GM10266 (cell line): ENCODE data around the gene NQO2.

Source experiments
- DNase-seq: peaks from one replicate; pipeline ENCODE4 v3.0.0; 2012; ENCODE audit errors: extremely low spot score
- TF ChIP-seq, protein P1 (sequence below): IDR thresholded peaks from 2 replicates; pipeline ENCODE4 v1.5.1; 2012; ENCODE audit warnings: mild to moderate bottlenecking, low read depth; ENCODE audit not compliant: control insufficient read depth, insufficient read depth; ENCODE audit errors: missing control alignments

The NQO2 gene

DNA sequence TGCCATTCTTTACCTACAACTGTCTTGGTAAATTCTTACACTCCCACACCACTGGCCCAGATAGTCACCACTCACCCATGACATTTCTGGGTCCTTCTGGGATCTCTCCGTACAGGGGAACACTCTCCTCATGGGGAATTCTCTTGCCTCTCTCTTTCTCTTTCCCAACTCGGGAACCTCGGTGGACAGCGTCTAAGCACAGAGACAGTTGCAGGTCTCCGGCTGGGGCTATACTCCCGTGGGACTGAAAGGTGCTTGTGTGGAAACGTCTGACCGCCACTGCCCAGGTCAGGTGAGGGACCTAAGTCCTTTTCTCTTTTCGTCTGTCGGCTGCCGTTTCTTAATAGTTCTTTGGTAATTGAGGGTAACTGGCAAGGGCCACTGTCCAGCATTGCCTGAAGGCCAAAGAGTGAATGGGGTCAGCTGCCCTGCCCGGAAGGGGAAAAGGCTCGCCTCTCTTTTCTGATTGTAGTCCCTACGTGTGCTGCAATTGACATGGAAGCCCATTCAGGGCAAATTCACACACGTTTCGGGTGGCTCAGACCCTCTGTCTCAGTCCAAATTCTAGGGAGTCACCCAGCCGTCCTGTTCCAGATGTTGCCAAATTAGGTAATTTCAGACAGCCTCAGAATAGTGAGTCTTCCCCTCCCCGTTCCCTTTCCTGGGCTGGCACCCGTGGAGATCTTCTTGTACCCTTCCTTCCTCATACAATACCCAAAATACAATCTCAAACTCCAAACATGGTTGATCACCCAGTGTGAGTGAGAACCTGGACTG, 37.4 kb downstream of the NQO2 start:
- TF ChIP-seq, protein P1, sequence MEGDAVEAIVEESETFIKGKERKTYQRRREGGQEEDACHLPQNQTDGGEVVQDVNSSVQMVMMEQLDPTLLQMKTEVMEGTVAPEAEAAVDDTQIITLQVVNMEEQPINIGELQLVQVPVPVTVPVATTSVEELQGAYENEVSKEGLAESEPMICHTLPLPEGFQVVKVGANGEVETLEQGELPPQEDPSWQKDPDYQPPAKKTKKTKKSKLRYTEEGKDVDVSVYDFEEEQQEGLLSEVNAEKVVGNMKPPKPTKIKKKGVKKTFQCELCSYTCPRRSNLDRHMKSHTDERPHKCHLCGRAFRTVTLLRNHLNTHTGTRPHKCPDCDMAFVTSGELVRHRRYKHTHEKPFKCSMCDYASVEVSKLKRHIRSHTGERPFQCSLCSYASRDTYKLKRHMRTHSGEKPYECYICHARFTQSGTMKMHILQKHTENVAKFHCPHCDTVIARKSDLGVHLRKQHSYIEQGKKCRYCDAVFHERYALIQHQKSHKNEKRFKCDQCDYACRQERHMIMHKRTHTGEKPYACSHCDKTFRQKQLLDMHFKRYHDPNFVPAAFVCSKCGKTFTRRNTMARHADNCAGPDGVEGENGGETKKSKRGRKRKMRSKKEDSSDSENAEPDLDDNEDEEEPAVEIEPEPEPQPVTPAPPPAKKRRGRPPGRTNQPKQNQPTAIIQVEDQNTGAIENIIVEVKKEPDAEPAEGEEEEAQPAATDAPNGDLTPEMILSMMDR = no peak
- DNase-seq = no peak

DNA sequence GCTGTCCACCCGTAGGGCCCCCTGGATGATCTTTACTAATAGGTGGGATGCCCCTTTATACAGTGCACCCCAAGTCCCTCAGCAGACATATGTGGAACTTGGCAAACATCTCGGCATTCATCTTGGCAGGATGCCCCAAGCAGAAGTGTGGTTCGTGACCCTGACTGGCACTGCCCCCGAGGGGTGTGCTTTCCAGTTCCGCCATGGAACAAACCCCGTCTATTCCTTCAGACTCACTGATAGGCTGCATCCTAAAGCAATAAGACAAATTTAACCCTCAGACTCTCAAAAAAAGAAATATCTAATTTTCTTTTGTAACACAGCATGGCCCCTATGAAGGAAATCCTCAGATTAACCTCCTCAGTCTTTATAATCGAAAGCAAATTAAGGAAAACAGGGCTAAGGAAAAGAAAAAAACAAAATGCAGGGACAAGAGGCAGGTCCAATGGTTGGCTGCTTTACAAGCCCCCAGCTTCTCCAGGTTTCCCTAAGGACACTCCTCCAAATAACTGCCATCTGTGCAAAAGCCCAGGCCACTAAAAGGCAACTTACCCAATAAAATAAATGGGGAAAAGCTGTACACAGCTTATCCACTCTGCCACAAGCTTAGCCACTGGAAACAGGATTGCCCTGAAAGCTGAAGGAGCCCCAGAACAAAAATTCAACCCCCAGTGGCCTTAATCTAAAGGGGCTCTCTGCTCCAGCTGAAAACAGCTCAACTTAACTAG, 38.1 kb downstream of the NQO2 start:
- DNase-seq = no peak
- TF ChIP-seq, protein P1 = no peak

DNA sequence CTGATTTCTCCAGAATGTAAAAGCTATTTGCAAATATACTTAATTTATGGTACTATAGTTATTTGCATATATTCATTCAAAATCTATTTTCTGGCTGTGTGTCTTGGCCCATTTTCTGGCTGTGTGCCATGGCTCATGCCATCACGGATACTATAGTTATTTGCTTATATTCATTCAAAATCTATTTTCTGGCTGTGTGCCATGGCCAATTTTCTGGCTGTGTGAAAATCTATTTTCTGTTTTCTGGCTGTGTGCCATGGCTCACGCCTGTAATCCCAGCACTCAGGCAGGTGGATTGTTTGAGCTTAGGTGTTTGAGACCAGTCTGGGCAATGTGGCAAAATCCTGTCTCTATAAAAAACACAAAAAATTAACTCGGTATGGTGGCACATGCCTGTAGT, 39.7 kb downstream of the NQO2 start:
- no peak for DNase-seq
- TF ChIP-seq, protein P1 = no peak

DNA sequence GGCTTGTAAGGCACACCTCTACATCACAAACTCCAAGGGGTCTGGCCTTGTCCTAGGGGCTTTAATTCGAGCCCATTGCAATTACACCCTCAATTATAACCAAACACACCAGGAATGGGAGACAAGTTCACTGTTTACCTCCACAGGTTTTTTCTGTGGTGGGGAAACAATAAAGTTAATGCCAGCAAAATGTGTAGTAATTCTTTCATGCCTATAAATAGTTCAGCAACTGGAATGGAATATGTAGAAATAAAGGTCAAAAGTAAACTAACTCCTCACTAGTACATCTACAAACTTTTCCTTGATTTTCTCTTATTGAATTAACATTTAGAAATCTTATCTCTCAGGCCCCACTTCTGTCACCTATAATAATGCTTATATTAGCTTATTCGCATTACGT, 41.5 kb downstream of the NQO2 start:
- TF ChIP-seq, protein P1 = no peak
- no peak for DNase-seq

DNA sequence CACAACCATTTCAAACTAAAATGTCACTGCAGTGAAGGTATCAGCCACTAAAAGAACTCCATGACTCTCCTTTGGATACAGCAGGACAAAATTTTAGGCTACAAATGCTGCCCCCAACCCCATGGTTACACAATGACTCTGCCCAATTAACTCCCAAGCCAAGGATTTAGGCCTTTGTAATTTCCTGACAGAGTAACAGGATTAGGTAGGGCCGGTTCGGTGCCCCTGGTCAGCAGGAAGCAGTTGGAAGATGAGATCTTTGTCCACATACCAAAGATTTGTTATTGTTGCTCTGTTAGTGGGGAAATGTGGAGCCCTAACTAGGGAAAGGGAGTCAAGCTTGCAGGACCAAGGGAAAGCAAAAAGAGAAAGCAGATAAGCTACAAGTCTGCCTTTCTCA, 41.9 kb downstream of the NQO2 start:
- no peak for DNase-seq
- TF ChIP-seq, protein P1 = no peak

DNA sequence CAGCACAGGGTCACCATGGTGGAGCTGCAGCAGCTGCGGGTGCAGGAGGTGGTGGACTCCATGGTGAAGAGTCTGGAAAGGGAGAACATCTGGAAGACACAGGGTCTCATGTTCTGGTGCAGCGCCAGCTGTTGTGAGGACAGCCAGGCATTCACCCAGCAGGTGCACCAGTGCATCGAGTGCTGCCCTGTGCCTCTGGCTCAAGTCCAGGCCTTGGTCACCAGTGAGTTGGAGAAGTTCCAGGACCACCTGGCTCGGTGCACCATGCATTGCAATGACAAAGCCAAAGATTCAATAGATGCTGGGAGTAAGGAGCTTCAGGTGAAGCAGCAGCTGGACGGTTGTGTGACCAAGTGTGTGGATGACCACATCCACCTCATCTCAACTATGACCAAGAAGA, 45.7 kb downstream of the NQO2 start:
- TF ChIP-seq, protein P1 = no peak
- no peak for DNase-seq

DNA sequence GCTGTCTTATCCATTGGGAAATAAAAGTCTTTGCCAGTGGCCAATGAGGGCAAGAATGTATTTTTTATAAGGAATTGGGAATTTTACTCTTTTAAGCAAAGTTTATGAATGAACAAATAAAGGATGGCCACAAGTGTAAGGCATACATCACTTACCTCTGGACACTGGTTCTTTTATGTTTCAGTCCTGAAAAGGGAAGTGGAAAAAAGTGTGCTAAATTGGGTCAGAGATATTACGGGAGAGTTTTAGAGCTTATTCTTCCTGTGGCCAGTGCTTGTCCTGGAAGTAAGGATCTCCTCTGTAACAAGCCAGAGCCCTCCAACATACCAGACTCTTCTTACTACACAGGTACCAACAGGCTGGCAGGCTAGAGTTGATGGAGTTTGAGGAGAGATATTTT, 46.1 kb downstream of the NQO2 start:
- DNase-seq = no peak
- TF ChIP-seq, protein P1 = no peak
